ENCODE measurements around the gene PRPF6. TPM values are rescaled to one million over a fixed set of nuclear protein-coding genes. Genes with fewer than 3 reads are reported as not detected.

Gene PRPF6
- total and polyA plus RNA-seq, 2 donors (not counting 3 experiments of a cell fraction or from before 2014, with no cell fraction given): 35.3 to 67.4 TPM

GRCh38 chr20:64001607-64002011 is 20.7 kb downstream of the PRPF6 start:
- CTCF ChIA-PET: interaction anchor here (1.0 kb wide), 1 partner anchor 37 kb away, joined by 3 read pairs; no protein-coding TSS in a partner anchor
- Histone ChIP-seq H3K4me2 (ENCODE audit: insufficient read depth, low read length) (no peak overlapping the region), H3K79me2 (ENCODE audit: control insufficient read depth, insufficient read depth, low read length) (no peaks in the 10 kb centered on the region), H3K27ac (ENCODE audit: insufficient read depth, low read depth, low read length) (no peak overlapping the region), H3K9me1 (replicated peaks; ENCODE audit: control insufficient read depth, extremely low read depth, insufficient read depth, low read length) (no peaks in the 10 kb centered on the region), H3K9me3 (replicated peaks; ENCODE audit: control insufficient read depth, insufficient read depth, low read length) (no peaks in the 10 kb centered on the region), H3K4me3 (replicated peaks in 1 of 3; ENCODE audit: insufficient read depth in 1 of 3, low read depth in 1 of 3, low read length in 3 of 3) (no peak overlapping the region), H3K36me3 (ENCODE audit: control insufficient read depth in 2 of 2, extremely low read depth in 1 of 2, insufficient read depth in 2 of 2, low read length in 2 of 2) (peaks cover 8 to 54% of the 10 kb centered on the region in 2 experiments), H3K9ac (replicated peaks; ENCODE audit: extremely low read depth, insufficient read depth, low read length) (no peak overlapping the region), H4K20me1 (replicated peaks; ENCODE audit: control insufficient read depth, extremely low read depth, insufficient read depth, low read length) (no peaks in the 10 kb centered on the region), H2AFZ (ENCODE audit: low read depth, low read length) (no peak overlapping the region), H3K27me3 (ENCODE audit: control insufficient read depth in 2 of 2, insufficient read depth in 2 of 2, low read length in 2 of 2) (no peaks in the 10 kb centered on the region), H3K4me1 (ENCODE audit: control insufficient read depth, extremely low read depth, insufficient read depth, low read length) (no peaks in the 10 kb centered on the region)
- no TSS peak for BruUV-seq (replicated peaks)
- dilution Hi-C loops (cut with MboI; ENCODE audit: extremely low pct_ligation_motif_present, low sequenced_read_pairs) (no loop called here), intact Hi-C loops (cut with micrococcal nuclease) (no loop called here)
- no peak for TF ChIP-seq CTCF (IDR thresholded peaks at IDR 0.05; ENCODE audit: extremely low read depth in 1 of 2, insufficient read depth in 1 of 2, low read depth in 1 of 2, low read length in 2 of 2)
- no peak for TF ChIP-seq EZH2 (IDR thresholded peaks at IDR 0.05; ENCODE audit: borderline replicate concordance, low read depth, low read length, severe bottlenecking)
- POLR2A ChIA-PET: no interaction called here
- DNase-seq (ENCODE audit: low read depth, low spot score) (no peak), FAIRE-seq (no peak)

GRCh38 chr20:64003960-64004725 is 23.2 kb downstream of the PRPF6 start:
- no TSS peak for BruUV-seq (replicated peaks)
- H2AFZ ChIP-seq (ENCODE audit: low read depth, low read length): no peak overlapping the region
- H3K4me1 ChIP-seq (ENCODE audit: control insufficient read depth, extremely low read depth, insufficient read depth, low read length): peaks cover 2% of the 10 kb centered on the region
- no peak overlapping the region for H3K4me3 ChIP-seq (replicated peaks in 1 of 3; ENCODE audit: insufficient read depth in 1 of 3, low read depth in 1 of 3, low read length in 3 of 3)
- POLR2A ChIA-PET: no interaction called here
- no peaks in the 10 kb centered on the region for H3K9me1 ChIP-seq (replicated peaks; ENCODE audit: control insufficient read depth, extremely low read depth, insufficient read depth, low read length)
- no peaks in the 10 kb centered on the region for H3K9me3 ChIP-seq (replicated peaks; ENCODE audit: control insufficient read depth, insufficient read depth, low read length)
- DNase-seq (ENCODE audit: low read depth, low spot score) (no peak), FAIRE-seq (no peak)
- no peaks in the 10 kb centered on the region for H3K79me2 ChIP-seq (ENCODE audit: control insufficient read depth, insufficient read depth, low read length)
- CTCF ChIA-PET: no interaction called here
- intact Hi-C loops (cut with micrococcal nuclease) (no loop called here), dilution Hi-C loops (cut with MboI; ENCODE audit: extremely low pct_ligation_motif_present, low sequenced_read_pairs) (no loop called here)
- H3K27me3 ChIP-seq (ENCODE audit: control insufficient read depth in 2 of 2, insufficient read depth in 2 of 2, low read length in 2 of 2): no peaks in the 10 kb centered on the region
- H3K36me3 ChIP-seq (ENCODE audit: control insufficient read depth in 2 of 2, extremely low read depth in 1 of 2, insufficient read depth in 2 of 2, low read length in 2 of 2): peaks cover 12 to 56% of the 10 kb centered on the region in 2 experiments
- H3K4me2 ChIP-seq (ENCODE audit: insufficient read depth, low read length): no peak overlapping the region
- no peak overlapping the region for H3K27ac ChIP-seq (ENCODE audit: insufficient read depth, low read depth, low read length)
- H4K20me1 ChIP-seq (replicated peaks; ENCODE audit: control insufficient read depth, extremely low read depth, insufficient read depth, low read length): no peaks in the 10 kb centered on the region
- TF ChIP-seq JUN (IDR thresholded peaks at IDR 0.05; ENCODE audit: borderline replicate concordance, insufficient read depth, insufficient read length, low read depth): no peak
- no peak for TF ChIP-seq GATA2 (IDR thresholded peaks at IDR 0.05; ENCODE audit: insufficient read depth, insufficient read length, low read depth, low read length)
- TF ChIP-seq FOS (IDR thresholded peaks at IDR 0.05; ENCODE audit: borderline replicate concordance, insufficient read depth, low read length): no peak
- no peak for TF ChIP-seq EZH2 (IDR thresholded peaks at IDR 0.05; ENCODE audit: borderline replicate concordance, low read depth, low read length, severe bottlenecking)
- no peak for TF ChIP-seq MAX (IDR thresholded peaks at IDR 0.05; ENCODE audit: insufficient read depth, insufficient read length)
- TF ChIP-seq CTCF (IDR thresholded peaks at IDR 0.05; ENCODE audit: extremely low read depth in 1 of 2, insufficient read depth in 1 of 2, low read depth in 1 of 2, low read length in 2 of 2): no peak
- no peak for TF ChIP-seq MYC (IDR thresholded peaks at IDR 0.05; ENCODE audit: low read depth, low read length)
- TF ChIP-seq POLR2A (IDR thresholded peaks at IDR 0.05; ENCODE audit: low read depth, low read length): no peak
- no peak for TF ChIP-seq POLR2AphosphoS5 (IDR thresholded peaks at IDR 0.05; ENCODE audit: insufficient read depth, low read depth, low read length)
- H3K9ac ChIP-seq (replicated peaks; ENCODE audit: extremely low read depth, insufficient read depth, low read length): no peak overlapping the region
